Gastrocnemius medialis (tissue), 4 donors: Measurements from ENCODE around the gene EXOC2.

ENCODE experiments used
- CTCF ChIP-seq, 5 experiments: fragments of 450-650 bp in 3 of 5; fragments of 200-600 bp in 2 of 5; sonication (generic) in 2 of 5; IDR thresholded peaks in 4 of 5; conservative IDR thresholded peaks in 1 of 5; 1 replicate in 4 of 5; 2 replicates in 1 of 5; pipeline ENCODE4 v1.5.1; 2016 to 2019; ENCODE audit warnings: antibody characterized with exemption in 5 of 5, mild to moderate bottlenecking in 3 of 5, moderate library complexity in 3 of 5
- POLR2A ChIP-seq, 2 donors: fragments of 450-650 bp; IDR thresholded peaks; one replicate each; pipeline ENCODE4 v1.6.1; 2017; ENCODE audit warnings: antibody characterized with exemption in 2 of 2, mild to moderate bottlenecking in 2 of 2, moderate library complexity in 2 of 2

GRCh38 chr6:497258-497657 lies 195.7 kb downstream of the EXOC2 start:
- no peak for TF ChIP-seq CTCF (IDR thresholded peaks at IDR 0.05 in 4 of 5, conservative IDR thresholded peaks at IDR 0.05 in 1 of 5)
- TF ChIP-seq POLR2A (IDR thresholded peaks at IDR 0.05), result no peak
